ENCODE measurements around the gene GPR12.
"Not testable (repeated sequence)": the region's sequence is repeated elsewhere in the genome, so short reads cannot be mapped to it uniquely, and the experiment has no call there.

The GPR12 gene

GRCh38 chr13:26743971-26744370 lies 16.6 kb downstream of the GPR12 start:
- DNase-seq, result no peak

GRCh38 chr13:26742691-26743358 lies 17.8 kb downstream of the GPR12 start:
- DNase-seq, result no peak

GRCh38 chr13:26735677-26736076 lies 24.9 kb downstream of the GPR12 start:
- no peak for DNase-seq

GRCh38 chr13:26727633-26728032 lies 33.0 kb downstream of the GPR12 start:
- DNase-seq, result no peak

DNA sequence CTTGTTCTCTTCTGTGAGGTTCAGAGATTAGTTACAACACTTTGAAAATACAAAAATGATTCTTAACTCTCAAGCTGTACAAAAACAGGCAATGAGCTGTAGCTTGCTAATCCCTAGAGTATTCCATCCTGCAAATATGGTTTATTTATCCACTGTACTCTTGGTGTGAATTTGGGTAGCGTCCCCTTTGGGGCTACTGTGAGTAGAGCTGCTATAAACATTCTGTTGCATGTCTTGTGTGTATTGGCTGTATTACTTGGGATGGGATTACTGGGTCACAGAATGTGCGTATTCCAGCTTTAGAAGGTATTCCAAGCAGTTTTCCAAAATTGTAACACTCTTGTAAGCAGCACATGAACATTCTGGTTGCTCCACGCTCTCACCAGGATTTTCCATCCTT lies 33.5 kb downstream of the GPR12 start:
- no peak for DNase-seq

DNA sequence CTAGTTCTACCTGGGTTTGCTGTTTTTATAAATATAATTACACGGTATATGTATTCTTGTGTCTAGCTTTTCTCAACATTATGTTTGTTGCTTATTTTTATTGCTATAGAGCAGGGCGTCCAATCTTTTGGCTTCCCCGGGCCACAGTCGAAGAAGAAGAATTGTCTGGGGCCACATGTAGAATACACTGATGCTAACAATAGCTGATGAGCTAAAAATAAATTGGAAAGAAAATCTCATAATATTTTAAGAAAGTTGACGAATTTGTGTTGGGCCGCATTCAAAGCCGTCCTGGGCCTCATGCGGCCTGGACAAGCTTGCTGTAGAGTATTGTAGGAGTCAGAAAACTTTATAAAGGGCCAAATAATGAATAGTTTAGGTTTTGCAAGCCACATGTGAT lies 33.9 kb downstream of the GPR12 start:
- DNase-seq, result no peak

GRCh38 chr13:26723620-26724019 lies 37.0 kb downstream of the GPR12 start:
- DNase-seq, result not testable (repeated sequence)

DNA sequence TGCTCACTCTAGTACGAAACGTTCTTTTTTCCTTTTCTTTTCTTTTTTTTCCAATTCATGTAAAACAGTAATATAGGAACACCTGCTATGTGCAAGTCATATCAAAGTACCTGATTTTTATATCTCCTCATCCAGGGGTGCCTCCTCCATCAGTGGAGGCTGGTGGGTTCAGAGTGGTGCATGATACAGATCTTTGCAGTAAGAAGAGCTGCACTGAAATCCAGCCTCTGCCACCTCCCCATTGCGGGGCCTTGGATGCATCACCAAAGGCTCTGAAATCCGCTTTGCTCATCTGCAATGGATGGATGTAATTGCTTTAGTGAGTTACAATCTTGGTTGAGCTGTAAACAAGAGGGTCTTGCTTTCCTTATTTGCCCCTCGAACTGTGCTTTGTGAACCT lies 38.3 kb downstream of the GPR12 start:
- no peak for DNase-seq

GRCh38 chr13:26721251-26722121 lies 39.1 kb downstream of the GPR12 start:
- DNase-seq, result peak; percentile 24 to 45

DNA sequence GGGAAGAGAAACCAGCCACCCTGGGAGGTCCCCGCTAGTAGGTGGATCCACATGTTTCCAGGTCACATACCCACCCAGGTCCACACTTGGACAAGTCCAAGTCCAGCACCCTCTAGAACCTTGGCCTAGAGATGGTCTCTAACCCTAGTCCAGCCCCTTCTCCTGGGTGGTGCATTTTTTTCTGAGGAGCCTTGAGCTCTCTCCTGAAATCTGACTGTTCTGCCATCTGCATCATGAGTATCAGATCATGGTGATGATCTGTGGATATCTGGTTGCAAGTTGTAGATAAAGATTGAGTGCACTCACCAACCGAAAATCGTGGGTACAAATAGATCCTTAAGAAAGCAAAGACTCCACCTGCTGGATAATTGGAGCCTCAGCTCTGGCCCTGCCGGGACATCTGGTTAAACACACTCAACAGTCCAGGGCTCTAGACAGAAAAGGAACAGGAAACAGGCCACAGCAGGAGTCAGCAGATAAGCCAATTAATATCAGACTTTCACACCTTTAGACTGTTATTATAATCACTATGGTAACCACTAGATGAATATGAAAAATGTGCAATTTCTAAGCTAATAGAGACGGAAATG lies 41.1 kb downstream of the GPR12 start:
- no peak for DNase-seq

DNA sequence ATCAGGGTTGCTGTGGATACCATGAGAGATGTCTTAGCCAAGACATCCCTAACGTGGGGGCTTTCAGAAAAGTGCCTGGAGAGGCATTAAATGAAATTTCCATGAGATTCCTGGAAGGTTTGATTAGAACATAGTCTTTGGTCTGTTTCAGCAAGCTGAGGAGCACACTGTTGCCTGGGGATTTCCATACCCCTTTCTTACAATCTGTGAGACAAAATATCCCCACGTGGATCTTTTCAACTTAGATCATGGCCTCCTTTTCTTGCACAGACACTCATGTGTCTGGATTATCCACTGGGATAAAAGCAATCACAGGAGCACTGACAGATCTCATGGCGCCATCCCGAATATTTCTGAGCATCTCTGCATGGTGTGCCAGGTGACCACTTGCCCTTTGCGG lies 41.7 kb downstream of the GPR12 start:
- no peak for DNase-seq

GRCh38 chr13:26718146-26718545 lies 42.4 kb downstream of the GPR12 start:
- no peak for DNase-seq

DNA sequence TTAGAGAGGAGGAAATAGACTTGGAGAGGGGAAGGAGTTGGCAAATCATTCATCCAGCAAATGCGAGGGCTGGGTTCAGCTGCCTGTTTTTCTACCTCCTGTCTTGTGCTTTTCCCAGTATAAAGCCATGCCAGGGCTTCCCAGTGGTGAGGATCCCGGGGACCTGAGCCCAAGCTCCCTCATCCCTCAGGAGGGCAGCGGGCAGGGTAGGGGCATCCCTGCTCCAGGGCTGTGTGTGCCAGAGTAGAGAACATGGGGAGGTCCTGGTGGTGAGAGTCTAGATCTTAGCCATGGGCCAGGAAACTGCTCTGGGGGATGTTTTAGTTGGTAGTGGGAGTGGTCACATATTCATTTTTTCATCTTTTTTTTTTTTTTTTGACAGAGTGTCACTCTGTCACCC lies 43.6 kb downstream of the GPR12 start:
- DNase-seq, result no peak

GRCh38 chr13:26713341-26713740 lies 47.2 kb downstream of the GPR12 start:
- DNase-seq, result no peak

GRCh38 chr13:26711211-26711610 lies 49.4 kb downstream of the GPR12 start:
- DNase-seq, result no peak

- DNase-seq, result no peak
Measured at GRCh38 chr13:26710166-26710565, 50.4 kb downstream of the GPR12 start.

DNA sequence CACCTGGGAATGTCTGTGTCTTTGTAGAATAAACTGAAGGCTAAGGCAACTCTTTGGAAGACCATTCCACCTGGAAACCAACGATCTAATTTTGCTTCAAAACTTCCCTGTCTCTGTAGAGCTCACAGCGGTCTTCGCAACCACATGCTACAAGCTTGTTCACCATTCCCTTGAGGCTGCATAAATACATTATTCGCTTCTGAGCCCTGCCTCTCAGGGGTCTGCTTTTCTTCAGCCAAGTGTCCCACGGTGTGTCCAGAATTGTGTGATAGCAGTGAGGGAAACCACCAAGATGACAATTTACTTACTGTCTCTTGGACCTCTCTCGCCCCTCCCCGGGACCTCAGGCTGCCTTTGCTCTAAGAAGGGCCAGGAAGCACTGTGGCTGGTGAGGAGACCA lies 51.1 kb downstream of the GPR12 start:
- no peak for DNase-seq

- DNase-seq, result no peak
Measured at GRCh38 chr13:26708007-26708297, 52.6 kb downstream of the GPR12 start.

GRCh38 chr13:26707122-26708006 lies 53.2 kb downstream of the GPR12 start:
- DNase-seq, result peak; percentile 25 to 59

DNA sequence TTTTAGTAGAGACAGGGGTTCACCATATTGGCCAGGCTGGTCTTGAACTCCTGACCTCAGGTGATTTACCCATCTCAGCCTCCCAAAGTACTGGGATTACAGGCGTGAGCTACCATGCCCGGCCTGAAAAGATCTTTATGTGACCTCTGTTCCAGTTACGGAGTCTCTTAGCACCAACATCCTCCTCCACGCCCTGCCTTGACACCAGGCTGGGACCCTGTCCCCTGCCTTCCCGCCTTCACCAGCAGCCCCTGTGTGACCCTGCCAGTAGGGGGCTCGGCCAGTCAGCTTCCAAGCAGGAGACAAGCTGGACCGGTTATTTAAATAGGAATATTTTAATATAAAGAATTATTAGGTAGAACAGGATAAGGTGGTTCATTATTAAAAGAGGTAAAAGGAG lies 54.2 kb downstream of the GPR12 start:
- DNase-seq, result no peak

- no peak for DNase-seq
Measured at GRCh38 chr13:26705536-26705935, 55.0 kb downstream of the GPR12 start.

All from CD4-positive, alpha-beta T cell treated with Interleukin-1 beta for 1 hour (primary cell).